K562 (cell line): Measurements from ENCODE around the gene FLOT2. TPM values are rescaled to one million over a fixed set of nuclear protein-coding genes. Genes with fewer than 3 reads are reported as not detected.
A peak's percentile ranks its signal among the peaks of the same experiment; 100 is the strongest.

Experiments
- ARID4B ChIP-seq: sonication (generic); formaldehyde crosslinking; IDR thresholded peaks from 2 replicates; pipeline ENCODE4 v1.8.0; 2022; ENCODE audit warnings: mild to moderate bottlenecking, missing genetic modification reagents
- ATF1 ChIP-seq, 2 experiments: fragments of 450-650 bp in 1 of 2; IDR thresholded peaks; 2 replicates each; pipeline ENCODE4 v1.6.1; 2016; ENCODE audit warnings: missing compliant biosample characterization in 1 of 2, missing genetic modification characterization in 1 of 2
- CXXC5 ChIP-seq: fragments of 250-450 bp; sonication (Bioruptor Pico); IDR thresholded peaks from 2 replicates; pipeline ENCODE4 v1.8.0; 2022; ENCODE audit warnings: inconsistent platforms, mild to moderate bottlenecking, moderate library complexity
- DIDO1 ChIP-seq: fragments of 450-650 bp; IDR thresholded peaks from 2 replicates; pipeline ENCODE4 v1.6.1; 2016; ENCODE audit warnings: low read depth, missing biosample characterization, missing genetic modification characterization
- ESRRA ChIP-seq: fragments of 450-650 bp; IDR thresholded peaks from 2 replicates; pipeline ENCODE4 v1.6.1; 2014; ENCODE audit warnings: low read depth, mild to moderate bottlenecking, moderate library complexity, borderline replicate concordance
- HMG20A ChIP-seq: fragments of 450-650 bp; formaldehyde crosslinking; conservative IDR thresholded peaks from 2 replicates; pipeline ENCODE4 v1.4.0; 2020; ENCODE audit warnings: mild to moderate bottlenecking, mixed read lengths
- MBD2 ChIP-seq: sonication (generic); IDR thresholded peaks from 2 replicates; pipeline ENCODE4 v1.6.1; 2016; ENCODE audit warnings: low read depth, borderline replicate concordance
- MED1 ChIP-seq: sonication (generic); formaldehyde crosslinking; IDR thresholded peaks from 2 replicates; pipeline ENCODE4 v1.8.1; 2023; ENCODE audit warnings: missing genetic modification reagents, borderline replicate concordance
- NFRKB ChIP-seq: fragments of 450-650 bp; IDR thresholded peaks from 2 replicates; pipeline ENCODE4 v1.6.1; 2016; ENCODE audit warnings: low read depth
- PTBP1 ChIP-seq: fragments of 200-400 bp; formaldehyde crosslinking; IDR thresholded peaks from 2 replicates; pipeline ENCODE4 v1.6.1; 2017; ENCODE audit warnings: low read depth, low read length
- SETDB1 ChIP-seq: IDR thresholded peaks from one replicate; pipeline ENCODE4 v1.6.1; 2012; ENCODE audit warnings: low read length, control low read depth, inconsistent platforms
- STAT5A ChIP-seq: IDR thresholded peaks from 2 replicates; pipeline ENCODE4 v1.6.1; 2012; ENCODE audit warnings: low read length, inconsistent platforms, borderline replicate concordance
- THRB ChIP-seq: fragments of 450-650 bp; formaldehyde crosslinking; conservative IDR thresholded peaks from 2 replicates; pipeline ENCODE4 v1.4.0; 2022; ENCODE audit warnings: mild to moderate bottlenecking, missing genetic modification characterization
- ZNF239 ChIP-seq: fragments of 250-450 bp; sonication (Bioruptor Pico); IDR thresholded peaks from 2 replicates; pipeline ENCODE4 v1.4.0; 2020; ENCODE audit warnings: mild to moderate bottlenecking
- ZNF57 ChIP-seq: fragments of 450-650 bp; formaldehyde crosslinking; IDR thresholded peaks from 2 replicates; pipeline ENCODE4 v1.4.0; 2020; ENCODE audit warnings: mild to moderate bottlenecking, moderate library complexity
- ZZZ3 ChIP-seq: fragments of 450-650 bp; IDR thresholded peaks from 2 replicates; pipeline ENCODE4 v1.6.1; 2016; ENCODE audit warnings: antibody characterized with exemption, mild to moderate bottlenecking, moderate library complexity
- polyA plus RNA-seq, 8 experiments: library from polyadenylated mRNA; depleted of rRNA in 4 of 8; stranded (reverse) in 5 of 8; unstranded in 3 of 8; fragments of >200 nt; fragmentation: Nextera tagmentation in 2 of 8; fragmentation: Illumina TruSeq in 1 of 8; extraction: Ambion mirVana in 2 of 8; extraction: Trizol in 1 of 8; gene quantifications; 2 replicates each; pipeline versions ENCODE4 v1.2.1 to v1.2.3, GENCODE V29; 2011 to 2014; ENCODE audit warnings: inconsistent platforms in 1 of 8, missing spikeins in 1 of 8
- total RNA-seq, 7 experiments: library from RNA; depleted of rRNA in 6 of 7; stranded (reverse); fragments of >200 nt in 6 of 7; fragmentation: Illumina TruSeq in 2 of 7; extraction: Trizol in 2 of 7; gene quantifications; 2 replicates each; pipeline versions ENCODE4 v1.2.1 to v1.2.3, GENCODE V29; 2011 to 2021; ENCODE audit warnings: low replicate concordance in 1 of 7
- TF ChIP-seq, protein P1 (sequence below): fragments of 450-650 bp; formaldehyde crosslinking; IDR thresholded peaks from 2 replicates; pipeline ENCODE4 v1.4.0; 2020; ENCODE audit warnings: mild to moderate bottlenecking, moderate library complexity
- TF ChIP-seq, protein P2 (sequence below): fragments of 250-450 bp; sonication (Bioruptor Pico); IDR thresholded peaks from 2 replicates; pipeline ENCODE4 v1.8.0; 2021; ENCODE audit warnings: moderate library complexity, mild to moderate bottlenecking, inconsistent platforms

Gene FLOT2
- total and polyA plus RNA-seq, 9 of the 15 experiments (the other 6 are each of a cell fraction or from before 2014, with no cell fraction given), result 17.5 to 138 (median 41.7) TPM

- TF ChIP-seq ARID4B (CRISPR knock-in tag), result no peak
- no peak for TF ChIP-seq MED1
- TF ChIP-seq, protein P1, sequence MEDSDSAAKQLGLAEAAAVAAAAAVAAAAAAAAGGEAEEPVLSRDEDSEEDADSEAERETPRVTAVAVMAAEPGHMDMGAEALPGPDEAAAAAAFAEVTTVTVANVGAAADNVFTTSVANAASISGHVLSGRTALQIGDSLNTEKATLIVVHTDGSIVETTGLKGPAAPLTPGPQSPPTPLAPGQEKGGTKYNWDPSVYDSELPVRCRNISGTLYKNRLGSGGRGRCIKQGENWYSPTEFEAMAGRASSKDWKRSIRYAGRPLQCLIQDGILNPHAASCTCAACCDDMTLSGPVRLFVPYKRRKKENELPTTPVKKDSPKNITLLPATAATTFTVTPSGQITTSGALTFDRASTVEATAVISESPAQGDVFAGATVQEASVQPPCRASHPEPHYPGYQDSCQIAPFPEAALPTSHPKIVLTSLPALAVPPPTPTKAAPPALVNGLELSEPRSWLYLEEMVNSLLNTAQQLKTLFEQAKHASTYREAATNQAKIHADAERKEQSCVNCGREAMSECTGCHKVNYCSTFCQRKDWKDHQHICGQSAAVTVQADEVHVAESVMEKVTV (CRISPR knock-in tag), result no peak
- peak; percentile 47 for TF ChIP-seq NFRKB
- TF ChIP-seq ZZZ3, result no peak
- TF ChIP-seq ZNF57 (CRISPR knock-in tag), result 0 out of 2 replicates have a peak, but pooled peaks have one; percentile 31
- TF ChIP-seq SETDB1, result no peak
- TF ChIP-seq CXXC5, result no peak; the same call in none of the 2 replicates
- TF ChIP-seq DIDO1 (tag), result no peak
- no peak for TF ChIP-seq ATF1 (CRISPR knock-in tag; IDR thresholded peaks at IDR 0.05)
- peak; percentile 54 for TF ChIP-seq ATF1 (tag; IDR thresholded peaks at IDR 0.05)
- no peak for TF ChIP-seq HMG20A (CRISPR knock-in tag)
- peak; percentile 73; the same call in 1 of the 2 replicates for TF ChIP-seq ESRRA
- TF ChIP-seq THRB (CRISPR knock-in tag), result no peak
- no peak for TF ChIP-seq PTBP1
- TF ChIP-seq, protein P2, sequence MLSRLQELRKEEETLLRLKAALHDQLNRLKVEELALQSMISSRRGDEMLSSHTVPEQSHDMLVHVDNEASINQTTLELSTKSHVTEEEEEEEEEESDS, result no peak
- TF ChIP-seq ZNF239 (CRISPR knock-in tag), result no peak
- TF ChIP-seq MBD2, result peak; percentile 63; the same call in 1 of the 2 replicates
- TF ChIP-seq STAT5A, result no peak
These were observed 35.9 kb downstream of the FLOT2 start (continued) for GRCh38 chr17:28861393-28862203.
